Neuronal stem cell (in vitro differentiated cells): ENCODE measurements around the gene AHRR.
A peak's percentile ranks its signal among the peaks of the same experiment; 100 is the strongest.

Source experiments
- DNase-seq: peaks from one replicate; pipeline ENCODE4 v3.0.0-alpha.2; 2013; ENCODE audit warnings: low spot score
- H2AFZ ChIP-seq: one replicate; pipeline ENCODE4 v1.6.1; 2013; ENCODE audit warnings: mild to moderate bottlenecking, low read length, inconsistent platforms
- H2AK5ac ChIP-seq: 2 replicates; pipeline ENCODE4 v1.6.1; 2013; ENCODE audit warnings: low read depth, mild to moderate bottlenecking, inconsistent platforms, low read length, moderate library complexity, mixed read lengths
- H2BK120ac ChIP-seq: 2 replicates; pipeline ENCODE4 v1.6.1; 2013; ENCODE audit warnings: low read depth, mild to moderate bottlenecking, inconsistent platforms, low read length, moderate library complexity, mixed read lengths
- H2BK12ac ChIP-seq: one replicate; pipeline ENCODE4 v1.6.1; 2013; ENCODE audit warnings: low read length, inconsistent platforms
- H2BK15ac ChIP-seq: 2 replicates; pipeline ENCODE4 v1.6.1; 2013; ENCODE audit warnings: mild to moderate bottlenecking, low read length, inconsistent platforms, mixed read lengths
- H2BK5ac ChIP-seq: one replicate; pipeline ENCODE4 v1.6.1; 2013; ENCODE audit warnings: inconsistent platforms, mild to moderate bottlenecking, low read length, moderate library complexity
- H3K14ac ChIP-seq: one replicate; pipeline ENCODE4 v1.6.1; 2013; ENCODE audit warnings: low read length, inconsistent platforms
- H3K18ac ChIP-seq: 2 replicates; pipeline ENCODE4 v1.6.1; 2013; ENCODE audit warnings: low read length, inconsistent platforms
- H3K23ac ChIP-seq: 2 replicates; pipeline ENCODE4 v1.6.1; 2013; ENCODE audit warnings: low read depth, mild to moderate bottlenecking, mixed read lengths, low read length, inconsistent platforms; ENCODE audit not compliant: poor library complexity
- H3K27ac ChIP-seq: replicated peaks from 3 replicates; pipeline ENCODE4 v1.5.1; 2013; ENCODE audit warnings: low read length, inconsistent platforms
- H3K27me3 ChIP-seq, 3 experiments: 2 replicates each; pipeline ENCODE4 v1.6.1; 2013; ENCODE audit warnings: low read length in 3 of 3, mild to moderate bottlenecking in 2 of 3, inconsistent platforms in 1 of 3, low read depth in 1 of 3, mixed read lengths in 1 of 3, moderate library complexity in 1 of 3; ENCODE audit not compliant: control insufficient read depth in 3 of 3, insufficient read depth in 3 of 3
- H3K36me3 ChIP-seq, 2 donors: replicated peaks in 1 of 2; 2 replicates each; pipeline ENCODE4 v1.6.1; 2013; ENCODE audit warnings: low read length in 2 of 2; ENCODE audit not compliant: control insufficient read depth in 2 of 2, insufficient read depth in 2 of 2
- H3K4ac ChIP-seq: 2 replicates; pipeline ENCODE4 v1.6.1; 2013; ENCODE audit warnings: inconsistent platforms, mild to moderate bottlenecking, low read length, moderate library complexity
- H3K4me1 ChIP-seq, 2 donors: 1 replicate in 1 of 2; 2 replicates in 1 of 2; pipeline ENCODE4 v1.6.1; 2013; ENCODE audit warnings: low read length in 2 of 2, low read depth in 1 of 2; ENCODE audit not compliant: control insufficient read depth in 2 of 2, insufficient read depth in 1 of 2
- H3K4me2 ChIP-seq: one replicate; pipeline ENCODE4 v1.6.1; 2013; ENCODE audit warnings: mild to moderate bottlenecking, low read length, inconsistent platforms; ENCODE audit not compliant: insufficient read depth, poor library complexity, severe bottlenecking
- H3K4me3 ChIP-seq, 2 donors: 2 replicates each; pipeline ENCODE4 v1.5.1; 2013; ENCODE audit warnings: low read length in 2 of 2, mild to moderate bottlenecking in 2 of 2, inconsistent platforms in 1 of 2, moderate library complexity in 1 of 2
- H3K79me1 ChIP-seq: one replicate; pipeline ENCODE4 v1.6.1; 2013; ENCODE audit warnings: low read depth, mild to moderate bottlenecking, inconsistent platforms, low read length, moderate library complexity
- H3K9ac ChIP-seq: one replicate; pipeline ENCODE4 v1.6.1; 2013; ENCODE audit warnings: mild to moderate bottlenecking, low read depth, low read length, inconsistent platforms; ENCODE audit not compliant: poor library complexity
- H3K9me3 ChIP-seq, 2 donors: replicated peaks in 1 of 2; 2 replicates each; pipeline versions ENCODE3 to v1.6.1; 2013; ENCODE audit warnings: low read length in 2 of 2, mild to moderate bottlenecking in 2 of 2, inconsistent platforms in 1 of 2, low read depth in 1 of 2, mixed read lengths in 1 of 2, moderate library complexity in 1 of 2; ENCODE audit not compliant: control insufficient read depth in 2 of 2, insufficient read depth in 1 of 2
- H4K8ac ChIP-seq: one replicate; pipeline ENCODE4 v1.6.1; 2013; ENCODE audit warnings: low read depth, mild to moderate bottlenecking, inconsistent platforms, low read length, moderate library complexity
- H4K91ac ChIP-seq: one replicate; pipeline ENCODE4 v1.6.1; 2013; ENCODE audit warnings: low read length, low read depth, mild to moderate bottlenecking, inconsistent platforms; ENCODE audit not compliant: poor library complexity
- WGBS, 2 donors: extraction: QIAGEN DNeasy Blood & Tissue Kit; methylation state at CpG; one replicate each; pipeline ENCODE4 v1.1.7; 2013; ENCODE audit warnings: missing lambda C conversion rate in 2 of 2, mixed read lengths in 1 of 2; ENCODE audit not compliant: insufficient read length in 2 of 2, insufficient replicate concordance in 1 of 2; ENCODE audit errors: extremely low coverage in 2 of 2; 5-methylcytosine and 5-hydroxymethylcytosine counted together

The AHRR gene

DNA sequence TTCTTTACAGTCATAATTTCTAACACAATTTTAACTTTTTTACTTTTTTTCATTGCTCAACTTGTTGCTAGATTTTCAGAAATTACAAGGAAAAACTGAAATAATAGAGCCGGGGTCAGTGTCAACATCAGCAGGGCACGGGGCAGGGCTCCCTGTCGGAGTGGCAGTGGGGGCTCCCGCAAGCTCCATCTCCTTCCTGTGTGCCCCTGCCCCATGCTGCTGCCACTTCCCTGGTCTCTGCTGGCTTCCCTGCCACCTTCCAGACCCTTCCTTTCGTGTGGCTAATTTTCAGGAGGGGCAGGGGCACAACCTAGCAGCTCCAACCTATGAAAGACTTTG lies 120.5 kb downstream of the AHRR start:
- peaks cover 12% of the 10 kb centered on the region for H3K79me1 ChIP-seq
- H2BK12ac ChIP-seq: no peak overlapping the region
- no peak overlapping the region for H2AFZ ChIP-seq
- H3K14ac ChIP-seq: peak overlapping the region; percentile 51
- H3K4me2 ChIP-seq: peak overlapping the region; percentile 95
- no peak overlapping the region for H2BK5ac ChIP-seq
- no peak overlapping the region for H4K8ac ChIP-seq
- no CpG with 5 or more reads among the region's 5 CpGs for WGBS, 2 donors
- H3K27me3 ChIP-seq: peaks cover 0 to 4% (median 0%) of the 10 kb centered on the region in 3 experiments
- peaks cover 2 to 12% of the 10 kb centered on the region in 2 donors for H3K36me3 ChIP-seq
- no peak overlapping the region for H3K18ac ChIP-seq
- H2BK120ac ChIP-seq: no peak overlapping the region
- peak overlapping the region; percentile 93 for H3K4ac ChIP-seq
- peaks cover 14 to 35% of the 10 kb centered on the region in 2 donors for H3K4me1 ChIP-seq
- no peak overlapping the region for H3K9ac ChIP-seq
- no peak overlapping the region for H2BK15ac ChIP-seq
- H3K4me3 ChIP-seq: peak overlapping the region; percentile 83 to 98
- H2AK5ac ChIP-seq: no peak overlapping the region
- peak overlapping the region; percentile 49 for H4K91ac ChIP-seq
- peaks cover 0 to 3% of the 10 kb centered on the region in 2 donors for H3K9me3 ChIP-seq
- DNase-seq: no peak
- no peak overlapping the region for H3K27ac ChIP-seq
- H3K23ac ChIP-seq: no peak overlapping the region

DNA sequence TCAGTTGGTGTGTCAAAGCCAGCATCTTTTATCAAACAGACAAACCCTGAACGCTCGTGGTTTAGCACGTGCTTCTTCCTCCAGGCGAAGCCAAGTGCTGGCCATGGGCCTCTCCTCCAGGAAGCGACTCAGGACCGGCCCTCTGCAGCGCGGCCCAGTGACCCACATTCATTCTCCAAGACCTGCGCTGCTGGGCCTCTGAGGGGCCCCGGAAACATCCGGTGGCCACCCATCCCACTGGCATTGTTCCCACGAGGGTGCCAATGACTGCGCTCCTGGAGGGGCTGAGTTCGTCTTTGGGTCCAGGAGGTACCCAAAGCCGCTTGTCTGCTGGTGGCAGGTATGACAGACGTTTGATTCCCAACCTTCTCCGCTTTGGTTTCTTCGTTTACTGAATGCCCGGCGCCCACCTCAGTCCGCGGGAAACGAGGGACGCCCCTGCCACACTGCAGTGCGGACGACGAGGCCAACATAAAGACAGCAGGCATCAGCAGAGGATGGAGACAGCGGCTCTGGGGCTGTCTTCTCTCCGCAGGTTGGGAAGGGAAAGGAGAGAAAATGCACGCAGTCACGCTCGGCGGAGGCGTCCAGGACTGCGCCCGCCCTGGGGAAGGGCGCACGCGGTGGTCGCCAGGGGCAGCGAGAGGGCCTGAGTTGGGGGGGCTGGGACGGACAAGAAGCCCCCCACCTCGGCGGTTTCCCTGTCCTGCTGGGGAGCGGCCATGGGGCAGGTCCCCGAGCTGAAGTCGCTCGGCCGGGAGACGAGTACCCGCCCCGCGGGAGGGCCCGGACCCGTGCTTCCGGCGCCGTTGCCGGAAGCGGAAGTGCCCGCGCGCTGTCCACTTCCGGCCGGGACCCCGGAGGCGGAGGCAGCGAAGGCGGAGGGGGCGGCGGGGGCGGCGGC lies 121.1 kb downstream of the AHRR start, which contains the start of gene EXOC3:
Gene EXOC3 (plus strand): TSS at position 842 of the 904 bp plus-strand sequence. CDS start 3,030 bp downstream, outside the sequence.
- peak within 1 kb of the TSS; percentile 37 for H3K23ac ChIP-seq
- peak within 1 kb of the TSS; percentile 85 for H3K18ac ChIP-seq
- peak within 1 kb of the TSS; percentile 91 for H2AFZ ChIP-seq
- peak within 1 kb of the TSS; percentile 91 for H2AK5ac ChIP-seq
- H3K4me2 ChIP-seq: peak within 1 kb of the TSS; percentile 95
- H3K9me3 ChIP-seq: peaks cover 0 to 3% of the 10 kb centered on the region in 2 donors
- peak within 1 kb of the TSS; percentile 83 to 98 for H3K4me3 ChIP-seq
- peak; percentile 63 for DNase-seq
- peak within 1 kb of the TSS; percentile 72 for H4K8ac ChIP-seq
- H4K91ac ChIP-seq: peak within 1 kb of the TSS; percentile 49
- peak within 1 kb of the TSS; percentile 98 for H3K9ac ChIP-seq
- peaks cover 12% of the 10 kb centered on the region for H3K79me1 ChIP-seq
- H2BK12ac ChIP-seq: no peak within 1 kb of the TSS
- H3K14ac ChIP-seq: peak within 1 kb of the TSS; percentile 63
- WGBS, 2 donors: no CpG with 5 or more reads among the region's 73 CpGs
- no peaks in the 10 kb centered on the region for H3K27me3 ChIP-seq
- H2BK5ac ChIP-seq: peak within 1 kb of the TSS; percentile 62
- peaks cover 14 to 35% of the 10 kb centered on the region in 2 donors for H3K4me1 ChIP-seq
- no peak within 1 kb of the TSS for H3K27ac ChIP-seq
- no peak within 1 kb of the TSS for H2BK15ac ChIP-seq
- H3K4ac ChIP-seq: peak within 1 kb of the TSS; percentile 93
- H3K36me3 ChIP-seq: peaks cover 5 to 19% of the 10 kb centered on the region in 2 donors
- no peak within 1 kb of the TSS for H2BK120ac ChIP-seq

DNA sequence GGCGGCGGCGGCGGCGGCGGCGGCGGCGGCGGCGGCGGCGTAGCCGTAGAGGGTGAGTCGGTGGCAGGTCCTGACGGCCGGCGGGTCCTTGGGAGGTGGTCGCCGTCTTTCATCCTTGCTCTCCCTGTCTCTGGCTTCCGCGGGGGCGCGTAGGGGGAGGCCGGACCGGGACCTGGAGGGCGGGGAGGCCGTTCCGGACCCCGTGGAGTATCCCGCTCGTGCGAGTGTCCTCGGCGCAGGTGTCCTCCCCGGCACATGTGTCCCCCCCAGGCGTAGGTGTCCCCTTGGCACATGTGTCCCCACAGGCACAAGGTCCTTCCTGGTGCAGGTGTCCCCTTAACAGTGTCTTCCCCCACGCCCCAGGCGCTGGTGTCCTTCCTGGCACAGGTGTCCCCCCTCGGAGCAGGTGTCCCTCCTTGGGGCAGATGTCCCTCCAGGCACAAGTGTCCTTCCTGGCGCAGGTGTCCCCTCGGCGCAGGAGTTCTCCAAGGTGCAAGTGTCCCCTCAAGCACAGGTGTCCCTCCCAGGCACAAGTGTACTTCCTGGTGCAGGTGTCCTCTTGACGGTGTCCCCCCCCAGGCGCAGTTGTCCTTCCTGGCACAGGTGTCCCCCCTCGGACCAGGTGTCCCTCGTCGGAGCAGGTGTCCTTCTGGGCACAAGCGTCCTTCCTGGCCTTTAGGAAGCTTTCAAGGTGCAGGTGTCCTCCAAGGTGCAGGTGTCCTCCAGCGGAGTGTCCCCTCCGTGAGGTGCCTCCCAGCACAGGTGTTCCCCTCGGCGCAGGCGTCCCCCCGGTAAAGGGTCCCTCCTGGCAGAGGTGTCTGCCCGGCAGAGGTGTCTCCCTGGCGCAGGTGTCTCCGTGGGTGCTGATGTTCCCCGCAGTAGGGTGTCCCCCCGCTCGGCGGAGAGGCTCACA lies 122.0 kb downstream of the AHRR start:
- Histone ChIP-seq H3K27ac (no peak overlapping the region), H4K91ac (no peak overlapping the region), H3K23ac (peak overlapping the region; percentile 37), H3K9ac (peak overlapping the region; percentile 98), H3K4ac (no peak overlapping the region), H2AFZ (peak overlapping the region; percentile 91), H3K18ac (peak overlapping the region; percentile 73), H3K79me1 (peaks cover 12% of the 10 kb centered on the region), H3K36me3 (peaks cover 15 to 28% of the 10 kb centered on the region in 2 donors), H3K14ac (peak overlapping the region; percentile 63), H2AK5ac (peak overlapping the region; percentile 91), H3K27me3 (no peaks in the 10 kb centered on the region), H3K4me2 (peak overlapping the region; percentile 88), H2BK15ac (no peak overlapping the region), H3K4me1 (peaks cover 14 to 30% of the 10 kb centered on the region in 2 donors), H2BK120ac (no peak overlapping the region), H2BK12ac (no peak overlapping the region), H3K4me3 (peak overlapping the region; percentile 83 to 98), H3K9me3 (peaks cover 0 to 3% of the 10 kb centered on the region in 2 donors), H4K8ac (no peak overlapping the region), H2BK5ac (peak overlapping the region; percentile 62)
- no CpG with 5 or more reads among the region's 62 CpGs for WGBS, 2 donors
- DNase-seq: no peak
